Measurements from ENCODE around the gene ARF3.

ARF3 gene

GRCh38 chr12:48890657-48891418, 66.4 kb downstream of the ARF3 start:
- peaks cover 10% of the 10 kb centered on the region for H3K4me1 ChIP-seq (ENCODE audit: insufficient read depth, low read length)
- H3K36me3 ChIP-seq (ENCODE audit: insufficient read depth, low read length) = no peaks in the 10 kb centered on the region
- no peaks in the 10 kb centered on the region for H3K9me3 ChIP-seq (ENCODE audit: low read length)
- no peaks in the 10 kb centered on the region for H3K27me3 ChIP-seq (ENCODE audit: insufficient read depth, low read length)
- peak overlapping the region; percentile 46 for H3K4me3 ChIP-seq (ENCODE audit: low read length)
- peak overlapping the region; percentile 76 for H2AFZ ChIP-seq (ENCODE audit: low read depth, low read length)

GRCh38 chr12:48889679-48890078, 67.6 kb downstream of the ARF3 start:
- Histone ChIP-seq H3K27me3 (ENCODE audit: insufficient read depth, low read length) (no peaks in the 10 kb centered on the region), H3K36me3 (ENCODE audit: insufficient read depth, low read length) (no peaks in the 10 kb centered on the region), H3K4me3 (ENCODE audit: low read length) (no peak overlapping the region)

More at GRCh38 chr12:48889679-48890078, 67.6 kb downstream of the ARF3 start:
- Histone ChIP-seq H3K4me1 (ENCODE audit: insufficient read depth, low read length) (peaks cover 10% of the 10 kb centered on the region), H2AFZ (ENCODE audit: low read depth, low read length) (no peak overlapping the region), H3K9me3 (ENCODE audit: low read length) (no peaks in the 10 kb centered on the region)

All from neuron (in vitro differentiated cells).